COLO829 (cell line): ENCODE results near the gene METTL23.
"Not testable (repeated sequence)": the region's sequence is repeated elsewhere in the genome, so short reads cannot be mapped to it uniquely, and the experiment has no call there.

Experiments
- DNase-seq: peaks from one replicate; pipeline ENCODE4 v3.0.0; 2012; ENCODE audit warnings: low spot score

The METTL23 gene

GRCh38 chr17:76713765-76714164, 12.9 kb upstream of the METTL23 start:
- no peak for DNase-seq

- DNase-seq, result no peak
Measured at GRCh38 chr17:76714336-76714735, 12.3 kb upstream of the METTL23 start.

GRCh38 chr17:76714822-76715495, 11.7 kb upstream of the METTL23 start:
- DNase-seq, result no peak

- DNase-seq, result no peak
Measured at GRCh38 chr17:76715496-76715830, 11.2 kb upstream of the METTL23 start.

GRCh38 chr17:76716146-76716838, 10.3 kb upstream of the METTL23 start:
- DNase-seq, result no peak

- DNase-seq, result no peak
Measured at GRCh38 chr17:76716839-76717215, 9.8 kb upstream of the METTL23 start.

GRCh38 chr17:76718516-76718915, 8.1 kb upstream of the METTL23 start:
- DNase-seq, result no peak

GRCh38 chr17:76720211-76720610, 6.4 kb upstream of the METTL23 start:
- no peak for DNase-seq

GRCh38 chr17:76720941-76721340, 5.7 kb upstream of the METTL23 start:
- no peak for DNase-seq

GRCh38 chr17:76721463-76721862, 5.2 kb upstream of the METTL23 start:
- DNase-seq, result no peak

GRCh38 chr17:76722279-76722678, 4.4 kb upstream of the METTL23 start:
- no peak for DNase-seq

- not testable (repeated sequence) for DNase-seq
Measured at GRCh38 chr17:76722977-76723376, 3.7 kb upstream of the METTL23 start.

GRCh38 chr17:76723812-76724211, 2.8 kb upstream of the METTL23 start:
- no peak for DNase-seq

- no peak for DNase-seq
Measured at GRCh38 chr17:76725580-76726230, 934 bp upstream of the METTL23 start.

- peak; percentile 95 for DNase-seq
Measured at GRCh38 chr17:76726231-76726775, 336 bp upstream of the METTL23 start, which contains the start of gene JMJD6. JMJD6 (minus strand) TSS chr17:76726606; CDS start chr17:76726475, 131 bp downstream.

GRCh38 chr17:76727745-76728456, 1.3 kb downstream of the METTL23 start:
- no peak for DNase-seq

GRCh38 chr17:76731800-76732733, 5.4 kb downstream of the METTL23 start:
- DNase-seq, result not testable (repeated sequence)

GRCh38 chr17:76732734-76733617, 6.3 kb downstream of the METTL23 start:
- DNase-seq, result no peak

GRCh38 chr17:76733618-76733957, 6.9 kb downstream of the METTL23 start:
- no peak for DNase-seq
